ENCODE results near the gene HCN2. TPM values are rescaled to one million over a fixed set of nuclear protein-coding genes. Genes with fewer than 3 reads are reported as not detected.
A peak's percentile ranks its signal among the peaks of the same experiment; 100 is the strongest.

The HCN2 gene
- total RNA-seq, 2 donors from 2014 or later = 0.15 to 0.75 TPM

GRCh38 chr19:652467-653389, 63.0 kb downstream of the HCN2 start:
- Mint-ChIP-seq H3K4me3 (no peak overlapping the region), H3K4me1 (no peaks in the 10 kb centered on the region), H3K27me3 (ENCODE audit: insufficient read depth) (no peaks in the 10 kb centered on the region), H3K36me3 (ENCODE audit: low read depth) (peaks cover 11% of the 10 kb centered on the region), H3K27ac (no peak overlapping the region), H3K9me3 (no peaks in the 10 kb centered on the region)
- H3K9me3 ChIP-seq (ENCODE audit: control insufficient read depth, low read length) = no peaks in the 10 kb centered on the region
- TF ChIP-seq CTCF (conservative IDR thresholded peaks at IDR 0.05) = no peak
- H3K27ac ChIP-seq (ENCODE audit: low read depth, low read length) = no peak overlapping the region
- H3K9ac ChIP-seq (ENCODE audit: extremely low read depth, low read length, poor library complexity, severe bottlenecking) = no peak overlapping the region
- H3K27me3 ChIP-seq (ENCODE audit: control insufficient read depth, insufficient read depth, low read length, poor library complexity, severe bottlenecking) = no peaks in the 10 kb centered on the region
- no peaks in the 10 kb centered on the region for H3K4me1 ChIP-seq (ENCODE audit: control insufficient read depth, insufficient read depth, low read length)
- H3K36me3 ChIP-seq (ENCODE audit: control insufficient read depth, insufficient read depth, low read length) = peaks cover 15% of the 10 kb centered on the region
- DNase-seq = no peak
- no peak overlapping the region for H3K4me3 ChIP-seq (ENCODE audit: low read length)
- WGBS, 2 experiments (ENCODE audit: insufficient coverage in 1 of 2, insufficient read length in 1 of 2) = 94% methylated on average over 37 to 54 of the region's 54 CpGs

- H3K9me3 Mint-ChIP-seq = no peaks in the 10 kb centered on the region
- H3K4me3 ChIP-seq (ENCODE audit: low read length) = no peak overlapping the region
- H3K27ac Mint-ChIP-seq = peak overlapping the region; percentile 30
- H3K27ac ChIP-seq (ENCODE audit: low read depth, low read length) = no peak overlapping the region
- DNase-seq = no peak
- H3K4me3 Mint-ChIP-seq = no peak overlapping the region
- no peak for TF ChIP-seq CTCF (conservative IDR thresholded peaks at IDR 0.05)
- no peaks in the 10 kb centered on the region for H3K4me1 Mint-ChIP-seq
- peaks cover 11% of the 10 kb centered on the region for H3K36me3 Mint-ChIP-seq (ENCODE audit: low read depth)
- peaks cover 15% of the 10 kb centered on the region for H3K36me3 ChIP-seq (ENCODE audit: control insufficient read depth, insufficient read depth, low read length)
- no peaks in the 10 kb centered on the region for H3K4me1 ChIP-seq (ENCODE audit: control insufficient read depth, insufficient read depth, low read length)
- H3K9ac ChIP-seq (ENCODE audit: extremely low read depth, low read length, poor library complexity, severe bottlenecking) = no peak overlapping the region
- 96 to 97% methylated on average over 13 to 17 of the region's 17 CpGs for WGBS, 2 experiments (ENCODE audit: insufficient coverage in 1 of 2, insufficient read length in 1 of 2)
- H3K27me3 Mint-ChIP-seq (ENCODE audit: insufficient read depth) = no peaks in the 10 kb centered on the region
- H3K27me3 ChIP-seq (ENCODE audit: control insufficient read depth, insufficient read depth, low read length, poor library complexity, severe bottlenecking) = no peaks in the 10 kb centered on the region
- no peaks in the 10 kb centered on the region for H3K9me3 ChIP-seq (ENCODE audit: control insufficient read depth, low read length)
Observed at GRCh38 chr19:653425-653824, 63.7 kb downstream of the HCN2 start.

- H3K4me1 Mint-ChIP-seq = peaks cover 4% of the 10 kb centered on the region
- no peaks in the 10 kb centered on the region for H3K4me1 ChIP-seq (ENCODE audit: control insufficient read depth, insufficient read depth, low read length)
- H3K27ac Mint-ChIP-seq = peak overlapping the region; percentile 44
- H3K36me3 Mint-ChIP-seq (ENCODE audit: low read depth) = peaks cover 5% of the 10 kb centered on the region
- TF ChIP-seq CTCF (conservative IDR thresholded peaks at IDR 0.05) = no peak
- no peaks in the 10 kb centered on the region for H3K27me3 Mint-ChIP-seq (ENCODE audit: insufficient read depth)
- no peak overlapping the region for H3K4me3 Mint-ChIP-seq
- no peak for DNase-seq
- H3K4me3 ChIP-seq (ENCODE audit: low read length) = no peak overlapping the region
- peaks cover 15% of the 10 kb centered on the region for H3K36me3 ChIP-seq (ENCODE audit: control insufficient read depth, insufficient read depth, low read length)
- no peak overlapping the region for H3K27ac ChIP-seq (ENCODE audit: low read depth, low read length)
- H3K27me3 ChIP-seq (ENCODE audit: control insufficient read depth, insufficient read depth, low read length, poor library complexity, severe bottlenecking) = no peaks in the 10 kb centered on the region
- no peaks in the 10 kb centered on the region for H3K9me3 Mint-ChIP-seq
- WGBS, 2 experiments (ENCODE audit: insufficient coverage in 1 of 2, insufficient read length in 1 of 2) = 92 to 96% methylated on average over 14 to 17 of the region's 17 CpGs
- no peak overlapping the region for H3K9ac ChIP-seq (ENCODE audit: extremely low read depth, low read length, poor library complexity, severe bottlenecking)
- H3K9me3 ChIP-seq (ENCODE audit: control insufficient read depth, low read length) = no peaks in the 10 kb centered on the region
Observed at GRCh38 chr19:655691-656090, 66.0 kb downstream of the HCN2 start.
